OCI-LY3 (cell line): ENCODE data around the gene SFI1.

Experiments used
- H2AFZ ChIP-seq: fragments of 200-600, 300-600 bp; shearing (Covaris generic); 2 replicates; pipeline ENCODE4 v1.6.0; 2014; ENCODE audit warnings: antibody characterized with exemption, low read depth, low read length
- H3K27ac ChIP-seq: fragments of 200-600, 300-600 bp; sonication (generic); 2 replicates; pipeline ENCODE4 v1.5.1; 2014; ENCODE audit warnings: mild to moderate bottlenecking, low read length, moderate library complexity, mixed read lengths
- H3K27me3 ChIP-seq: fragments of 200-600, 300-600 bp; sonication (generic); 2 replicates; pipeline ENCODE4 v1.6.1; 2014; ENCODE audit warnings: low read depth, low read length, mixed read lengths
- H3K36me3 ChIP-seq: fragments of 200-600, 300-600 bp; sonication (generic); replicated peaks from 2 replicates; pipeline ENCODE3; 2014; ENCODE audit warnings: low read depth, low read length, mixed read lengths
- H3K4me1 ChIP-seq: fragments of 300-600, 200-600 bp; sonication (generic); 2 replicates; pipeline ENCODE4 v1.6.1; 2014; ENCODE audit warnings: low read length, mixed read lengths
- H3K4me2 ChIP-seq: fragments of 200-600, 300-600 bp; sonication (generic); 2 replicates; pipeline ENCODE4 v1.6.1; 2014; ENCODE audit warnings: low read length, mixed read lengths
- H3K4me3 ChIP-seq: fragments of 300-600, 200-600 bp; sonication (generic); 2 replicates; pipeline ENCODE4 v1.5.1; 2014; ENCODE audit warnings: antibody characterized with exemption, mild to moderate bottlenecking, low read length, moderate library complexity
- H3K79me2 ChIP-seq: fragments of 300-600, 200-600 bp; shearing (Covaris generic); 2 replicates; pipeline ENCODE4 v1.6.1; 2014; ENCODE audit warnings: mild to moderate bottlenecking, low read length, mixed read lengths
- H3K9ac ChIP-seq: fragments of 300-600, 200-600 bp; shearing (Covaris generic); 2 replicates; pipeline ENCODE4 v1.6.0; 2014; ENCODE audit warnings: mild to moderate bottlenecking, low read length, moderate library complexity
- H3K9me3 ChIP-seq: fragments of 200-600, 300-600 bp; shearing (Covaris generic); 2 replicates; pipeline ENCODE4 v1.6.1; 2014; ENCODE audit warnings: low read length, mixed read lengths; ENCODE audit not compliant: insufficient read depth
- H4K20me1 ChIP-seq: fragments of 200-600, 300-600 bp; sonication (generic); 2 replicates; pipeline ENCODE4 v1.6.1; 2016; ENCODE audit warnings: low read length, mixed read lengths; ENCODE audit not compliant: insufficient read depth
- EZH2phosphoT487 ChIP-seq: fragments of 200-600 bp; shearing (Covaris generic); IDR thresholded peaks from 2 replicates; pipeline ENCODE4 v1.6.1; 2018; ENCODE audit warnings: antibody characterized with exemption, mixed run types, low read depth
- TF ChIP-seq, protein P1 (sequence below): fragments of 200-600, 300-600 bp; sonication (generic); IDR thresholded peaks from 2 replicates; pipeline ENCODE4 v1.5.1; 2014; ENCODE audit warnings: antibody characterized with exemption, low read length, low read depth

SFI1 gene

DNA sequence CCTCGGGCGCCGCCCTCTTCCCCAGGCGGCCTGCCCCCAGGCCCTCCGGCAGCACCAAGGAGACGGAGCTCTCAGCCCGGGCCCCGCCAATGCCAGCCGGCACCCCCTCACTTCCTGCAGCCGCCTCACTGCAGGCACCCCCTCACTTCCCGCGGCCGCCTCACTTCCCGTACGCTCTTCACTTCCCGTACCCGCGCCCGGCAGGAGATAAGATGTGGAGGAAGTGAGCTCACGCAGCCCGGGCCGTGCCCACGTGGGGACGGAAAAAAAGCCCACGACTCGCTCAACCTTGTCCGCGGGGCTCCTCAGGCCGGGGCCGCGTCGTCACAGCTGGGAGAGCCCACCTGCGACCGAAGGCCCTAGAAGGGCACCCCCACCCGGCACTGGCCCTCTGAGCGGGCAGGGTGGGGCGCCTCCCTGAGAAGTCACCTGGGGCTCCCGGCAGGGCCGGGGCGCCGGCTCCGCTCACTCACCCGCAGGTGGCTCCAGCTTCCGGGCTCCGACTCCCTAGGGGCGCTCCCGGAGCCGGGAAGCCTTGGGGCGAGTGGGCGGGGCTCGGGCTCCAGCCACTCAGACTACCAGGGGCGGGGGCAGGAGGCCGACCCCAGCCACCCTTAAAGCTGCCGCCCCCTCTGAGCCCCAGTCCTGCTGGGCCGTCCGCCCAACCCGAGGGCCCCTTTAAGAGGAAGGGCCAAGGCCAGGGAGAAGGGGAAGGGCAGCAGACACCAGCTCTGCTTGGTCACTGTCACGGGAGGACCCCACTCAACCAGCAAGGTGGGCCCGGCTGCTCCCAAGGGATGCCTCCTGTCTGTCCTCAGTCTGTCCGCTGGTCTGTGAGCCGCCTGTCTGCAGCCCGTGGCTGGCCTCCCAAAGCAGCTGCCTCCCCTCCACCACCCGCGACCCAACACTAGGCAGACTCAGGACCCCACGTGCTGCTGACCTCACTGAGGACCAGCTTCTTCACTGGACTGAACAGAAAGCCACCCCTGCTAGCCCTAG lies 134.3 kb downstream of the SFI1 start:
- peaks cover 53% of the 10 kb centered on the region for H4K20me1 ChIP-seq
- H3K27ac ChIP-seq: peak overlapping the region; percentile 70
- no peaks in the 10 kb centered on the region for H3K27me3 ChIP-seq
- H3K4me2 ChIP-seq: peak overlapping the region; percentile 97
- peak overlapping the region; percentile 95 for H3K4me3 ChIP-seq
- peak overlapping the region; percentile 91 for H3K9ac ChIP-seq
- peaks cover 17% of the 10 kb centered on the region for H3K4me1 ChIP-seq
- H3K36me3 ChIP-seq: peaks cover 5% of the 10 kb centered on the region
- TF ChIP-seq, protein P1, sequence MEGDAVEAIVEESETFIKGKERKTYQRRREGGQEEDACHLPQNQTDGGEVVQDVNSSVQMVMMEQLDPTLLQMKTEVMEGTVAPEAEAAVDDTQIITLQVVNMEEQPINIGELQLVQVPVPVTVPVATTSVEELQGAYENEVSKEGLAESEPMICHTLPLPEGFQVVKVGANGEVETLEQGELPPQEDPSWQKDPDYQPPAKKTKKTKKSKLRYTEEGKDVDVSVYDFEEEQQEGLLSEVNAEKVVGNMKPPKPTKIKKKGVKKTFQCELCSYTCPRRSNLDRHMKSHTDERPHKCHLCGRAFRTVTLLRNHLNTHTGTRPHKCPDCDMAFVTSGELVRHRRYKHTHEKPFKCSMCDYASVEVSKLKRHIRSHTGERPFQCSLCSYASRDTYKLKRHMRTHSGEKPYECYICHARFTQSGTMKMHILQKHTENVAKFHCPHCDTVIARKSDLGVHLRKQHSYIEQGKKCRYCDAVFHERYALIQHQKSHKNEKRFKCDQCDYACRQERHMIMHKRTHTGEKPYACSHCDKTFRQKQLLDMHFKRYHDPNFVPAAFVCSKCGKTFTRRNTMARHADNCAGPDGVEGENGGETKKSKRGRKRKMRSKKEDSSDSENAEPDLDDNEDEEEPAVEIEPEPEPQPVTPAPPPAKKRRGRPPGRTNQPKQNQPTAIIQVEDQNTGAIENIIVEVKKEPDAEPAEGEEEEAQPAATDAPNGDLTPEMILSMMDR: no peak
- no peak for TF ChIP-seq EZH2phosphoT487
- H2AFZ ChIP-seq: peak overlapping the region; percentile 66; the same call in 1 of the 2 replicates
- H3K9me3 ChIP-seq: no peaks in the 10 kb centered on the region
- peaks cover 79% of the 10 kb centered on the region for H3K79me2 ChIP-seq

DNA sequence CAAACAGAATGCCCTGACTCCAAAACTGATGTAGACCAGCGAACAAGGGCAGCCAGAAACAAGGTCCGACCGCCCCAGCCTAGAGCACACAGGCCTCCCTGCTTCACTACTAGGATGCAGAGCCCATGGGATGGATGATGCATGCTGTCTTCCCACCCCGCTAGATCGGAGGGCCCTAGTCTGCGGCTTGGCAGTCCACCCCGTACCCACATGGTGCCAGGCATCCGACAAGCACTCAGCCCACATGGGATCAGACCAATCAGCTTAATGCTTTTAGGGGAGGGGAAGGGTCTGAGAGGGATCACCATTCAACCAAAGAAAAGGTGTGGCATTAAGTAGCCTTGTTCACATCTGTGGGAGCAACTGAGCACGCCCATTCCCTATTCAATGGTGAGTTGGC lies 135.1 kb downstream of the SFI1 start:
- peaks cover 17% of the 10 kb centered on the region for H3K4me1 ChIP-seq
- peaks cover 45% of the 10 kb centered on the region for H4K20me1 ChIP-seq
- TF ChIP-seq, protein P1: no peak
- no peak for TF ChIP-seq EZH2phosphoT487
- no peaks in the 10 kb centered on the region for H3K27me3 ChIP-seq
- no peaks in the 10 kb centered on the region for H3K9me3 ChIP-seq
- no peak overlapping the region for H2AFZ ChIP-seq
- H3K27ac ChIP-seq: peak overlapping the region; percentile 70; the same call in 1 of the 2 replicates
- H3K79me2 ChIP-seq: peaks cover 78% of the 10 kb centered on the region
- peak overlapping the region; percentile 97 for H3K4me2 ChIP-seq
- peak overlapping the region; percentile 91; the same call in 1 of the 2 replicates for H3K9ac ChIP-seq
- H3K36me3 ChIP-seq: peaks cover 5% of the 10 kb centered on the region
- peak overlapping the region; percentile 95 for H3K4me3 ChIP-seq

DNA sequence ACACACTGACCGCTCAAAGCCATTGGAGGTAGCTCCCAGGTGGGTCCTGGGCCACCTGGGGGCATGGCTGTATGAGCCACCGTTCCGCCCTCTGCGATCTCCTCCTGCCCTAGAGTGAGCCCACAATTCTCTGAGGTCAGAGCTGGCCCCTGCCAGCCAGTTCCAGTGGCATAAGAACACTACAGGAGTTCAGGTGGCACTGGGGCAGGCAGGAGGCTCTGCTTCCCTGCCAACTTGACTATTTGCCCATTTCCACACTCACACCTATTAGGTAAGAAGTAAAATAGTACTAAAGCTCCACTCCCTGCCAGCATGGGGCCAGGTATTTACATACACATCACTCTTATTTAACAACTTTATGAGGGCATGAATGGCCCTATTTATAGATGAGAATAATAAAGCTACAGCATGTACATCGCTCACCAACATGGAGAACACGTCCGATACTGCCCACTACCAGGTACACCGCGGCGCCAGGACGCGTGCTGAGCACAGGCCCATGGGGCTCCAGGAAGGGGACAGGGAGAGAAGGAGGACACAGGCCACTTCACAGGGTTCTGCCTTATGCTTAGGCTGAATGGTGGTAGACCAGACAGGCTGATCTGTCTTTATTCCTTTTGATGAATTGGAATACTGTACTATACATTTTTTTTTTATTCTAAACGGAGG lies 139.4 kb downstream of the SFI1 start:
- Histone ChIP-seq H3K27me3 (no peaks in the 10 kb centered on the region), H3K4me1 (peaks cover 16% of the 10 kb centered on the region), H2AFZ (no peak overlapping the region), H3K79me2 (peaks cover 55% of the 10 kb centered on the region), H3K9ac (no peak overlapping the region), H3K36me3 (no peaks in the 10 kb centered on the region), H3K4me2 (no peak overlapping the region), H3K4me3 (no peak overlapping the region), H3K9me3 (no peaks in the 10 kb centered on the region), H3K27ac (no peak overlapping the region), H4K20me1 (peaks cover 27% of the 10 kb centered on the region)
- TF ChIP-seq, protein P1: no peak
- TF ChIP-seq EZH2phosphoT487: no peak

DNA sequence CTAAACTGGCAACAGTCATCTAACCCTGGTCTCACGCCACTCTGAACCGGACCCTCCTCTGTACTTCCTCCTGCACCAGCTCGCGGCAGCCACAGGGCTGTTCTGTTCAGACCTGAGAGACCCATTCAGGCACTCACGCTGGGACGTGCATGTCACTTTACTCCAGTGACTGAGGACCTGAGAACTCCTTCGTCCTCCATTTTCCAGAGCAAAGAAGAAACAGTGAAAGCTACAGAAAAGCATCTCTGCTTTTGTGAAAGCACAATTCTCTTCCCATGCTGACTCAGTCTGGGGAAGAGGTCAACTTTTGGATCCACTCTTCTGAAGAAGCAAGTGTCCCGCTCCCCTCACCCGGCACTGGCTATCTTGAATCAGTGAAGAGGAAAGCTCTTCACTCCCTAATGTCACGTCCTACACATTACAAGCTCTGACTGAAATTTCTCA lies 141.1 kb downstream of the SFI1 start:
- H3K79me2 ChIP-seq: peaks cover 51% of the 10 kb centered on the region
- H3K9me3 ChIP-seq: no peaks in the 10 kb centered on the region
- H3K9ac ChIP-seq: no peak overlapping the region

More for the DNA sequence above, 141.1 kb downstream of the SFI1 start:
- no peak overlapping the region for H3K4me2 ChIP-seq
- TF ChIP-seq, protein P1: no peak
- no peak for TF ChIP-seq EZH2phosphoT487
- no peak overlapping the region for H3K4me3 ChIP-seq
- no peak overlapping the region for H3K27ac ChIP-seq
- no peaks in the 10 kb centered on the region for H3K27me3 ChIP-seq
- H3K36me3 ChIP-seq: peaks cover 3% of the 10 kb centered on the region
- no peak overlapping the region for H2AFZ ChIP-seq
- H4K20me1 ChIP-seq: peaks cover 27% of the 10 kb centered on the region
- peaks cover 8% of the 10 kb centered on the region for H3K4me1 ChIP-seq
